Smooth muscle cell of the coronary artery (primary cell): ENCODE measurements around the gene IPO7. TPM values are rescaled to one million over a fixed set of nuclear protein-coding genes. Genes with fewer than 3 reads are reported as not detected.

Source experiments
- total RNA-seq: library from RNA; depleted of rRNA; stranded (reverse); fragments of >200 nt; gene quantifications from 2 replicates; pipeline ENCODE4 v1.2.3, GENCODE V29; 2014; ENCODE audit warnings: low replicate concordance

IPO7 gene
- 74.2 and 103 TPM in 2 replicates for total RNA-seq

DNA sequence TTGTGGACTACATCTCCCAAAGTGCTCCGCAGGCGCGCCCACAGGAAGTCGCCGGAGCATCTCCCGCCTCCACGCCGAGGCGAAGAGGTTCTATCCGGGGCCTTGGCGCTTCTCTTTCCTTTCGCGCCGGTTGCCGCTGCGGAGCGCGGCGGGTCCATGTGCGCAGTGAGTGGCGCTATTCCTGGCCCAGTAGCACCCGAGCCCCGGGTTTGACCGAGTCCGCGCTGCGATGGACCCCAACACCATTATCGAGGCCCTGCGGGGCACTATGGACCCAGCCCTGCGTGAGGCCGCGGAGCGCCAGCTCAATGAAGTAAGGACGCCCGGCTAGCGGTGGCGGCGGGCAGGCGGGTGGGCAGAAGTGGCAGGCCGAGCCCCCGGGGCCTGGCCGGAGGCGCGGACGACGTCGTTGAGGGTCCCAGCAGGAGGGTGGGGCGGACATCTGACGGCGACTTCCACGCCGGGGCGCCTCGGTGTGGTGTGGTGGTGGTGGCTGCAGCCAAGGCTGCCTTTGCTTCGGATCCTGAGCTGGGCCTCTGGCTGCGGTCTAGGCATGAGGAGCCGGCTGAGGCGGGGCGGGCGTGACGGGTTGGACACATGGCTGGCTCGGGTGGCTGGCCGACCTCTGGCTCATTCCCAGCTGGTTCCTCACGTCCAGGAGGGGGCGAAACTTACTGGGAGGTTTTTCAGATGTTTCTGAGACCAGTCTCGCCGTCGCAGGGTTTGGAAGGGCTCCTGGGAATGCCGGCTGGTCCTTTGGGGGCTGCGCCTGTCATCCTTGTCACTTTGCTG lies at the start of gene IPO7:
Gene IPO7, plus strand, starts transcription at position 118 of the 792 bp plus-strand sequence. Its CDS starts 112 bp downstream, at position 230.

DNA sequence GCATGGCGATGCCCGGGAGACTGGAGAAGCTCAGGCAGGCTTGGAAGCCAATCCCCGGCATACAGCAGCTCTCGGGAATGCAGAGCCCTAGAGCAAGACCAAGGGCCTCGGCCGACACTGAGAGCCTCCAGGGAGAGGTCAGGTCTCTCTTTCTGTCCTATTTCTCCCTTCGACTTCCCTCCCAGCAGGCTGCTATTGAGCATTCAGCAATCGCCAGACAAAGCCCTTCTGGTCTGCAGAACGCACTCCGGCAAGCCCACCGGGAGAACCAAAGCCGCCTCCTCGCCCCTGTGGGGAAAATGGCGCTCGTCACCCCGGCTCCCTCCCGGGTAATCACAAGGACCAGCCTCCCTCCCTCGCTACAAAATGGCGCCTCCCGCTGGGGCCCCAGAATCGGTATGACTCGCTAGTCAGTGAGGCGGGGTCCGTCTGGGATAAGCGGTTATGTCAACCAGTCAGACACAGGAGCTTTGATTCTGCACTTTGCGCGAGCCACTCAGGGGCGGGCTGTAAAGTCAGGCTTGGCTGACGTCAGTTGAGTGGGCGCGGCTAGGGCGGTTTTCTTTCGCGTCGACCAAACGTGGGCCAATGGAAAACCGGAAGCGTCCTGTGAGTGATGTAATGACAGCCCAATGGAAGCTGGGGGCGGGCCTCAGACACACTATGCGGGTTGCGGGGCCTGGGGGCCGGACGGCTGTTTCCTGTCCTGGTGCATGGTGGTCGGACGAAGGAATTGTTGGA lies 76.0 kb downstream of the IPO7 start, which contains the start of gene ZNF143:
Gene ZNF143, plus strand, starts transcription at position 691 of the 741 bp plus-strand sequence. CDS start 10,297 bp downstream, outside the sequence.

Other genes with a start within 250 kb of the IPO7 start
- 184 and 318 TPM in 2 replicates for gene DENND5A, start 119.3 kb upstream of the IPO7 start, total RNA-seq
- gene TMEM41B, start 70.1 kb upstream of the IPO7 start, total RNA-seq: 20.6 and 64.7 TPM in 2 replicates
- 26.7 and 73.7 TPM in 2 replicates for gene ZNF143, start 76.4 kb downstream of the IPO7 start, total RNA-seq
- 27.0 and 33.3 TPM in 2 replicates for gene WEE1, start 189.0 kb downstream of the IPO7 start, total RNA-seq